ENCODE results near the gene GABPB1.

Gene GABPB1

GRCh38 chr15:50252556-50252955 lies 102.4 kb downstream of the GABPB1 start:
- no peaks in the 10 kb centered on the region for H3K9me3 ChIP-seq
- no peaks in the 10 kb centered on the region for H3K4me1 ChIP-seq
- no peak overlapping the region for H3K4me3 ChIP-seq
- intact Hi-C loops (cut with DNase I; ENCODE audit: low total_unique reads), result no loop called here
- no peaks in the 10 kb centered on the region for H3K36me3 ChIP-seq
- H3K27ac ChIP-seq, result no peak overlapping the region
- DNase-seq, result no peak
- TF ChIP-seq CTCF (IDR thresholded peaks at IDR 0.05), result no peak
- no peaks in the 10 kb centered on the region for H3K27me3 ChIP-seq

- no peak overlapping the region for H3K4me3 ChIP-seq
- H3K4me1 ChIP-seq, result no peaks in the 10 kb centered on the region
- DNase-seq, result no peak
- no peaks in the 10 kb centered on the region for H3K36me3 ChIP-seq
- H3K27me3 ChIP-seq, result no peaks in the 10 kb centered on the region
- H3K9me3 ChIP-seq, result no peaks in the 10 kb centered on the region
- H3K27ac ChIP-seq, result no peak overlapping the region
- no peak for TF ChIP-seq CTCF (IDR thresholded peaks at IDR 0.05)
- intact Hi-C loops (cut with DNase I; ENCODE audit: low total_unique reads), result no loop called here
These were observed 103.3 kb downstream of the GABPB1 start for GRCh38 chr15:50251638-50252182.

GRCh38 chr15:50250760-50251394 lies 104.1 kb downstream of the GABPB1 start:
- intact Hi-C loops (cut with DNase I; ENCODE audit: low total_unique reads), result no loop called here
- Histone ChIP-seq H3K36me3 (no peaks in the 10 kb centered on the region), H3K4me3 (no peak overlapping the region), H3K9me3 (no peaks in the 10 kb centered on the region), H3K27me3 (no peaks in the 10 kb centered on the region), H3K4me1 (no peaks in the 10 kb centered on the region), H3K27ac (no peak overlapping the region)
- TF ChIP-seq CTCF (IDR thresholded peaks at IDR 0.05), result no peak
- DNase-seq, result no peak

- H3K4me3 ChIP-seq, result no peak overlapping the region
- intact Hi-C loops (cut with DNase I; ENCODE audit: low total_unique reads), result no loop called here
- no peaks in the 10 kb centered on the region for H3K4me1 ChIP-seq
- no peak for TF ChIP-seq CTCF (IDR thresholded peaks at IDR 0.05)
- no peaks in the 10 kb centered on the region for H3K9me3 ChIP-seq
- no peaks in the 10 kb centered on the region for H3K36me3 ChIP-seq
- no peaks in the 10 kb centered on the region for H3K27me3 ChIP-seq
- DNase-seq, result no peak
- H3K27ac ChIP-seq, result no peak overlapping the region
These were observed 105.3 kb downstream of the GABPB1 start for GRCh38 chr15:50249704-50250103.

- intact Hi-C loops (cut with DNase I; ENCODE audit: low total_unique reads), result no loop called here
- H3K4me1 ChIP-seq, result no peaks in the 10 kb centered on the region
- no peaks in the 10 kb centered on the region for H3K9me3 ChIP-seq
- TF ChIP-seq CTCF (IDR thresholded peaks at IDR 0.05), result no peak
- H3K36me3 ChIP-seq, result no peaks in the 10 kb centered on the region
- no peak for DNase-seq
- H3K27me3 ChIP-seq, result no peaks in the 10 kb centered on the region
- no peak overlapping the region for H3K27ac ChIP-seq
- no peak overlapping the region for H3K4me3 ChIP-seq
These were observed 105.9 kb downstream of the GABPB1 start for GRCh38 chr15:50248994-50249582.
